GM12878 (cell line): ENCODE data around the gene TBXA2R. TPM values are rescaled to one million over a fixed set of nuclear protein-coding genes. Genes with fewer than 3 reads are reported as not detected.

ENCODE experiments used
- ATAC-seq: fragments of 200-7000 bp; cut with Tn5 transposase; 3 replicates; pipeline ENCODE4 v1.9.1; 2020; ENCODE audit warnings: mild to moderate bottlenecking, moderate library complexity
- BruUV-seq: library from RNA; stranded (reverse); fragments of 400-500 nt; replicated peaks from 2 replicates; lab custom pipeline; 2021; lab: Mats Ljungman, UMichigan
- CTCF ChIA-PET: fragments of 300-600 bp; sonication (Branson Sonifier 250); formaldehyde crosslinking; extraction: SDS; loops from one replicate; lab custom pipeline; 2021; ENCODE audit warnings: inconsistent platforms; lab: Yijun Ruan, JAX
- POLR2A ChIA-PET: fragments of 350-600 bp; formaldehyde crosslinking; extraction: SDS; loops from one replicate; lab custom pipeline; 2021; ENCODE audit warnings: inconsistent platforms; lab: Charles Lee
- RAD21 ChIA-PET: fragments of 300-600 bp; sonication (Branson Sonifier 250); formaldehyde crosslinking; loops from one replicate; lab custom pipeline; 2023; ENCODE audit warnings: antibody characterized with exemption; ENCODE audit not compliant: unreplicated experiment; lab: Charles Lee
- SMC1A ChIA-PET: fragments of 300-600 bp; sonication (Branson Sonifier 250); formaldehyde crosslinking; loops from one replicate; lab custom pipeline; 2023; ENCODE audit not compliant: unreplicated experiment, uncharacterized antibody; lab: Charles Lee
- DNase-seq: peaks from one replicate; pipeline ENCODE4 v3.0.0-alpha.2; 2011; ENCODE audit warnings: low read depth, low spot score
- FAIRE-seq: peaks from 3 replicates; lab custom pipeline; 2011; peaks lifted over from hg19 to GRCh38; lab: Jason Lieb, UNC
- H2AFZ ChIP-seq: 2 replicates; pipeline ENCODE4 v1.6.0; 2011; ENCODE audit warnings: low read depth, low read length, control low read depth; ENCODE audit not compliant: control insufficient read depth
- H3K27ac ChIP-seq: 2 replicates; pipeline ENCODE4 v1.5.1; 2011; ENCODE audit warnings: control low read depth; ENCODE audit not compliant: control insufficient read depth, insufficient read depth
- H3K27me3 ChIP-seq, 2 experiments: replicated peaks in 1 of 2; 2 replicates each; pipeline versions ENCODE4 v1.6.0 to v1.6.1; 2011; ENCODE audit warnings: low read length in 1 of 2; ENCODE audit not compliant: control insufficient read depth in 2 of 2, insufficient read depth in 2 of 2
- H3K36me3 ChIP-seq, 2 experiments: 2 replicates each; pipeline ENCODE4 v1.5.1; 2011; ENCODE audit warnings: low read length in 1 of 2; ENCODE audit not compliant: control insufficient read depth in 2 of 2, insufficient read depth in 2 of 2
- H3K4me1 ChIP-seq: 2 replicates; pipeline ENCODE4 v1.6.1; 2011; ENCODE audit warnings: mild to moderate bottlenecking, low read length, moderate library complexity, mixed read lengths; ENCODE audit not compliant: control insufficient read depth, insufficient read depth
- H3K4me2 ChIP-seq: 2 replicates; pipeline ENCODE4 v1.6.0; 2011; ENCODE audit warnings: control low read depth; ENCODE audit not compliant: control insufficient read depth, insufficient read depth
- H3K4me3 ChIP-seq: fragments of 200-600 bp; sonication (generic); 2 replicates; pipeline ENCODE4 v1.5.1; 2016
- H3K79me2 ChIP-seq: 2 replicates; pipeline ENCODE4 v1.6.0; 2011; ENCODE audit warnings: low read length; ENCODE audit not compliant: control insufficient read depth, insufficient read depth
- H3K9ac ChIP-seq: 2 replicates; pipeline ENCODE4 v1.8.0; 2011; ENCODE audit warnings: low read length, control low read depth, mixed read lengths; ENCODE audit not compliant: control insufficient read depth, insufficient read depth
- H3K9me3 ChIP-seq: replicated peaks from 3 replicates; pipeline ENCODE4 v1.5.1; 2011; ENCODE audit warnings: mild to moderate bottlenecking, low read length; ENCODE audit not compliant: control insufficient read depth, insufficient read depth
- H4K20me1 ChIP-seq: 2 replicates; pipeline ENCODE4 v1.6.0; 2011; ENCODE audit not compliant: control insufficient read depth, insufficient read depth
- BCL11A ChIP-seq: IDR thresholded peaks from 2 replicates; pipeline ENCODE4 v1.6.1; 2011; ENCODE audit warnings: low read depth, low read length
- FOXK2 ChIP-seq: fragments of 450-650 bp; IDR thresholded peaks from 2 replicates; pipeline ENCODE4 v1.6.1; 2017; ENCODE audit warnings: mild to moderate bottlenecking, moderate library complexity
- GABPA ChIP-seq: IDR thresholded peaks from 2 replicates; pipeline ENCODE4 v1.6.1; 2014; ENCODE audit warnings: antibody characterized with exemption, low read depth, mild to moderate bottlenecking, inconsistent platforms
- NFXL1 ChIP-seq: fragments of 450-650 bp; IDR thresholded peaks from 2 replicates; pipeline ENCODE4 v1.6.1; 2017; ENCODE audit warnings: antibody characterized with exemption, mild to moderate bottlenecking, borderline replicate concordance
- PKNOX1 ChIP-seq: fragments of 450-650 bp; IDR thresholded peaks from 2 replicates; pipeline ENCODE4 v1.6.1; 2016; ENCODE audit warnings: mild to moderate bottlenecking
- RAD51 ChIP-seq: fragments of 450-650 bp; IDR thresholded peaks from 2 replicates; pipeline ENCODE4 v1.6.1; 2016; ENCODE audit warnings: moderate library complexity, mild to moderate bottlenecking, inconsistent platforms
- RB1 ChIP-seq: fragments of 450-650 bp; formaldehyde crosslinking; IDR thresholded peaks from 2 replicates; pipeline ENCODE4 v1.6.1; 2017; ENCODE audit warnings: mild to moderate bottlenecking, borderline replicate concordance
- SUPT20H ChIP-seq: IDR thresholded peaks from 2 replicates; pipeline ENCODE4 v1.6.1; 2011; ENCODE audit warnings: low read depth, mild to moderate bottlenecking, low read length, moderate library complexity, borderline replicate concordance; ENCODE audit not compliant: control insufficient read depth
- SUZ12 ChIP-seq: fragments of 200-600 bp; sonication (generic); IDR thresholded peaks from one replicate; pipeline ENCODE4 v1.6.1; 2018; ENCODE audit warnings: antibody characterized with exemption, mild to moderate bottlenecking; ENCODE audit not compliant: unreplicated experiment
- TCF3 ChIP-seq: IDR thresholded peaks from 2 replicates; pipeline ENCODE4 v1.6.1; 2012; ENCODE audit warnings: low read depth, mild to moderate bottlenecking, low read length, borderline replicate concordance; ENCODE audit not compliant: insufficient read depth
- ZBED1 ChIP-seq: IDR thresholded peaks from 2 replicates; pipeline ENCODE4 v1.6.1; 2016; ENCODE audit warnings: borderline replicate concordance
- ZNF24 ChIP-seq: fragments of 450-650 bp; IDR thresholded peaks from 2 replicates; pipeline ENCODE4 v1.6.1; 2017; ENCODE audit warnings: antibody characterized with exemption, mild to moderate bottlenecking
- ZNF384 ChIP-seq: IDR thresholded peaks from 2 replicates; pipeline ENCODE4 v1.6.1; 2012; ENCODE audit warnings: low read depth, mild to moderate bottlenecking, low read length, improper control_type of control experiment, borderline replicate concordance
- WGBS: methylation state at CpG from one replicate; pipeline ENCODE4 v1.1.6; 2016; ENCODE audit warnings: low lambda C conversion rate; ENCODE audit not compliant: insufficient replicate concordance, insufficient coverage; ENCODE audit errors: missing lambda C conversion rate; 5-methylcytosine and 5-hydroxymethylcytosine counted together
- in situ Hi-C: fragments of 300-500 bp; cut with MboI; formaldehyde crosslinking; loops from 9 replicates; pipeline ENCODE4 v1.14.3; 2018; ENCODE audit warnings: mixed read lengths
- intact Hi-C: fragments of 100-400 bp; cut with micrococcal nuclease; formaldehyde crosslinking; loops from one replicate; pipeline ENCODE4 v1.14.2; 2022; ENCODE audit not compliant: unreplicated experiment
- polyA plus RNA-seq, 11 experiments: library from polyadenylated mRNA; depleted of rRNA in 4 of 11; unstranded in 6 of 11; stranded (reverse) in 5 of 11; fragments of >200 nt; fragmentation: Nextera tagmentation in 4 of 11; fragmentation: Illumina TruSeq in 1 of 11; extraction: Ambion mirVana in 4 of 11; extraction: Trizol in 1 of 11; gene quantifications; 1 replicate in 1 of 11; 2 replicates in 10 of 11; pipeline versions ENCODE4 v1.2.1 to v1.2.3, GENCODE V29; 2011 to 2016; ENCODE audit warnings: inconsistent platforms in 2 of 11, missing spikeins in 2 of 11, low read depth in 1 of 11
- total RNA-seq, 4 experiments: library from RNA; depleted of rRNA in 3 of 4; stranded (reverse); fragments of >200 nt in 3 of 4; fragmentation: Illumina TruSeq in 1 of 4; extraction: Trizol in 1 of 4; gene quantifications; 2 replicates each; pipeline versions ENCODE4 v1.2.1 to v1.2.3, GENCODE V29; 2013 to 2021
- TF ChIP-seq, protein P1 (sequence below): fragments of 450-650 bp; IDR thresholded peaks from 2 replicates; pipeline ENCODE4 v1.6.1; 2018; ENCODE audit warnings: mild to moderate bottlenecking, low read depth, moderate library complexity; ENCODE audit not compliant: partially characterized antibody

Gene TBXA2R
- total and polyA plus RNA-seq, 10 of the 15 experiments (the other 5 are each of a cell fraction or from before 2014, with no cell fraction given): 0.03 TPM; not detected in 8

DNA sequence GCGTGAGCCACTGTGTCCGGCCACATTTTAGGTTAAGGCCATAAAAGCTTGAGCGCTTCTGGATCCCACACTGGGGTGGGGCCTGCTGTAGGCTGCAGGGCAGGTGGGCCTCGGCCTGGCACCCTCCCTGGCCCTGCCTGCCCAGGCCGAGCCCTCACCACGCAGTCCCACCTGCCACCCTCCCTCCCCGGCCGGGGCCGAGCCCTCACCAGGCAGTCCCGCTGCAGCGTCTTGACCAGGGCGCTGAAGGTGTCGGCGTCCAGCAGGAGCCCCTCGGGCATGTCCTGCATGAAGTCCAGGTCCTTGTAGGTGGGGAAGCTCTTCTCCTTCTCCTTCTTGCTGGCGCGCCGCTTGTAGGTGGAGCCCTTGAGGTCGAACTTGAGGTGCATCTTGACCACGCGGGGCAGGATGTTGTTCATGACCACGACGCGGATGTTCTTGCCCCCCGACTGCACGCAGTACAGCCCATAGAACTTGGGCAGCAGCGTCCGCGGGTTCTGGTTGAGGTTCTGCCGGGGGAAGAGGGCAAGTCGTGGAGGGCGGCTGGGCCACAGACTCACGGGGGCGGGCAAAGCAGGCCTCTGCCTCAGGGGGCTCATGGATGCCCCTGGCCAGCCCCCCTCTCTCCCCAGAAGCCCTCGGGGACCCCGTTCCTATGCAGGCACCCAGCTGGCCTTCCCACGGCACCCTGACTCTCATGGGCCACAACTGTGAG is 46.6 kb upstream of the TBXA2R start:
- ATAC-seq (no peak), FAIRE-seq (no peak)
- H3K4me1 ChIP-seq: no peaks in the 10 kb centered on the region
- no TSS peak for BruUV-seq
- no peak overlapping the region for H3K4me3 ChIP-seq
- POLR2A ChIA-PET: interaction anchor here (0.6 kb wide), 1 partner anchor 1909 kb away, joined by 3 read pairs; no protein-coding TSS in a partner anchor
- no peak overlapping the region for H3K9ac ChIP-seq
- H3K79me2 ChIP-seq: no peaks in the 10 kb centered on the region
- no peaks in the 10 kb centered on the region for H3K27me3 ChIP-seq
- TF ChIP-seq TCF3: no peak
- TF ChIP-seq PKNOX1: no peak
- TF ChIP-seq GABPA: no peak
- TF ChIP-seq ZBED1: no peak
- TF ChIP-seq, all 136 proteins: peak for 0
- Histone ChIP-seq H3K36me3 (peaks cover 3 to 6% of the 10 kb centered on the region in 2 experiments; a peak in 2 of 4 replicates), H3K27ac (no peak overlapping the region), H3K4me2 (no peak overlapping the region), H3K9me3 (no peaks in the 10 kb centered on the region), H4K20me1 (no peaks in the 10 kb centered on the region), H2AFZ (no peak overlapping the region)
- CTCF ChIA-PET: no interaction called here
- in situ Hi-C loops: no loop called here
- intact Hi-C loops: no loop called here
- 84% methylated on average over 35 of the region's 37 CpGs for WGBS
- SMC1A ChIA-PET: no interaction called here
- DNase-seq: no peak
- RAD21 ChIA-PET: no interaction called here

GRCh38 chr19:3652422-3652821 is 45.7 kb upstream of the TBXA2R start:
- SMC1A ChIA-PET: no interaction called here
- TF ChIP-seq SUZ12 (no peak), SUPT20H (no peak), FOXK2 (no peak), ZNF24 (no peak), RB1 (no peak), ZNF384 (no peak), BCL11A (no peak), RAD51 (no peak), NFXL1 (no peak)
- TF ChIP-seq, protein P1, sequence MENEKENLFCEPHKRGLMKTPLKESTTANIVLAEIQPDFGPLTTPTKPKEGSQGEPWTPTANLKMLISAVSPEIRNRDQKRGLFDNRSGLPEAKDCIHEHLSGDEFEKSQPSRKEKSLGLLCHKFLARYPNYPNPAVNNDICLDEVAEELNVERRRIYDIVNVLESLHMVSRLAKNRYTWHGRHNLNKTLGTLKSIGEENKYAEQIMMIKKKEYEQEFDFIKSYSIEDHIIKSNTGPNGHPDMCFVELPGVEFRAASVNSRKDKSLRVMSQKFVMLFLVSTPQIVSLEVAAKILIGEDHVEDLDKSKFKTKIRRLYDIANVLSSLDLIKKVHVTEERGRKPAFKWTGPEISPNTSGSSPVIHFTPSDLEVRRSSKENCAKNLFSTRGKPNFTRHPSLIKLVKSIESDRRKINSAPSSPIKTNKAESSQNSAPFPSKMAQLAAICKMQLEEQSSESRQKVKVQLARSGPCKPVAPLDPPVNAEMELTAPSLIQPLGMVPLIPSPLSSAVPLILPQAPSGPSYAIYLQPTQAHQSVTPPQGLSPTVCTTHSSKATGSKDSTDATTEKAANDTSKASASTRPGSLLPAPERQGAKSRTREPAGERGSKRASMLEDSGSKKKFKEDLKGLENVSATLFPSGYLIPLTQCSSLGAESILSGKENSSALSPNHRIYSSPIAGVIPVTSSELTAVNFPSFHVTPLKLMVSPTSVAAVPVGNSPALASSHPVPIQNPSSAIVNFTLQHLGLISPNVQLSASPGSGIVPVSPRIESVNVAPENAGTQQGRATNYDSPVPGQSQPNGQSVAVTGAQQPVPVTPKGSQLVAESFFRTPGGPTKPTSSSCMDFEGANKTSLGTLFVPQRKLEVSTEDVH: no peak

More at GRCh38 chr19:3652422-3652821, 45.7 kb upstream of the TBXA2R start:
- no TSS peak for BruUV-seq
- Histone ChIP-seq H3K4me2 (no peak overlapping the region), H3K27ac (no peak overlapping the region), H3K4me1 (no peaks in the 10 kb centered on the region), H3K9me3 (no peaks in the 10 kb centered on the region), H3K36me3 (peaks cover 2 to 3% of the 10 kb centered on the region in 2 experiments; a peak in 1 of 4 replicates), H3K9ac (no peak overlapping the region), H3K4me3 (no peak overlapping the region), H3K79me2 (no peaks in the 10 kb centered on the region), H2AFZ (no peak overlapping the region), H4K20me1 (no peaks in the 10 kb centered on the region), H3K27me3 (no peaks in the 10 kb centered on the region)
- ChIA-PET RAD21 (no interaction called here), POLR2A (no interaction called here), CTCF (no interaction called here)
- FAIRE-seq: no peak
- intact Hi-C loops: no loop called here
- DNase-seq: no peak
- WGBS: 98% methylated on average over 14 of the region's 14 CpGs
- no peak for ATAC-seq
- in situ Hi-C loops: no loop called here
